Lower leg skin (tissue), 3 donors: ENCODE measurements around the gene SCFD2.

Source experiments
- CTCF ChIP-seq, 3 donors: fragments of 450-650 bp; IDR thresholded peaks; one replicate each; pipeline ENCODE4 v1.5.1; 2016; ENCODE audit warnings: antibody characterized with exemption in 3 of 3, mild to moderate bottlenecking in 3 of 3, moderate library complexity in 2 of 3
- POLR2A ChIP-seq, 2 donors: fragments of 450-650 bp; IDR thresholded peaks; one replicate each; pipeline ENCODE4 v1.6.1; 2016 to 2017; ENCODE audit warnings: antibody characterized with exemption in 2 of 2, mild to moderate bottlenecking in 1 of 2, moderate library complexity in 1 of 2

- TF ChIP-seq CTCF (IDR thresholded peaks at IDR 0.05) (no peak), POLR2A (IDR thresholded peaks at IDR 0.05) (no peak)
Measured at GRCh38 chr4:53100501-53101190, 265.2 kb downstream of the SCFD2 start.
